C4-2B (cell line): ENCODE measurements around the gene PRPF38B.
"Not testable (repeated sequence)": the region's sequence is repeated elsewhere in the genome, so short reads cannot be mapped to it uniquely, and the experiment has no call there.

Source experiments
- H3K27ac ChIP-seq: fragments of 450-650 bp; 2 replicates; pipeline ENCODE4 v1.5.1; 2017
- CTCF ChIP-seq: fragments of 450-650 bp; conservative IDR thresholded peaks from 2 replicates; pipeline ENCODE4 v1.5.1; 2017; ENCODE audit warnings: mild to moderate bottlenecking
- ZFX ChIP-seq: fragments of 450-650 bp; IDR thresholded peaks from 2 replicates; pipeline ENCODE4 v1.6.1; 2017

Gene PRPF38B

DNA sequence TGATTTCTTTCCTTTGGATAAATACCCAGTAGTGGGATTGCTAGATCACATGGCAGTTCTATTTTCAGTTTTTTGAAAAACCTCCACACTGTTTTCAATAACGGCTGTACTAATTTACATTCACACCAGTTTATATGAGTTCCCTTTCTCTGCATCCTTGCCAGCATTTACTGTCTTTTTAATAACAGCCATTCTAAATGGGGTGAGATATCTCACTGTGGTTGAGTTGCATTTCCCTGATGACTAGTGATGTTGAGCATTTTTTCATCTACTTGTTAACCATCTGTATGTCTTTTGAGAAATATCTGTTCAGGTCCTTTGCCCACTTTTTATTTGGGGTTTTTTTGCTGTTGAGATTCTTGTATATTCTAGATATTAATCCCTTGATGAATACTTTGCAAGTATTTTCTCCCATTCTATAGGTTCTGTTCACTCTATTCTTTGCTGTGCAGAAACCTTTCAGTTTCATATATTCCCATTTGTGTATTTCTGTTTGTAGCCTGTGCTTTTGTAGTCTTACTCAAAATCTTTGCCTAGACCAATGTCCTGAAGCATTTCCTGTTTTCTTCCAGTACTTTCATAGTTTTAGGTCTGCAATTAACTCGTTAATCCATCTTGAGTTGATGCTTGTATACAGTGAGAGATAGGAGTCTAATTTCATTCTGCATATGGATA, 38.5 kb upstream of the PRPF38B start:
- no peak for TF ChIP-seq CTCF
- H3K27ac ChIP-seq, result no peak overlapping the region

- TF ChIP-seq ZFX (no peak), CTCF (no peak)
Observed at GRCh38 chr1:108657356-108658080, 34.6 kb upstream of the PRPF38B start.

GRCh38 chr1:108661030-108661609, 31.0 kb upstream of the PRPF38B start, which contains the start of gene HENMT1:
TSS of gene HENMT1 (minus strand) at chr1:108661093. CDS start at chr1:108659884, 1,209 bp downstream.
- H3K27ac ChIP-seq, result peak within 1 kb of the TSS; percentile 84
- no peak for TF ChIP-seq CTCF
- TF ChIP-seq ZFX, result peak; percentile 92

More at GRCh38 chr1:108657356-108658080, 34.6 kb upstream of the PRPF38B start:
- H3K27ac ChIP-seq, result no peak overlapping the region

DNA sequence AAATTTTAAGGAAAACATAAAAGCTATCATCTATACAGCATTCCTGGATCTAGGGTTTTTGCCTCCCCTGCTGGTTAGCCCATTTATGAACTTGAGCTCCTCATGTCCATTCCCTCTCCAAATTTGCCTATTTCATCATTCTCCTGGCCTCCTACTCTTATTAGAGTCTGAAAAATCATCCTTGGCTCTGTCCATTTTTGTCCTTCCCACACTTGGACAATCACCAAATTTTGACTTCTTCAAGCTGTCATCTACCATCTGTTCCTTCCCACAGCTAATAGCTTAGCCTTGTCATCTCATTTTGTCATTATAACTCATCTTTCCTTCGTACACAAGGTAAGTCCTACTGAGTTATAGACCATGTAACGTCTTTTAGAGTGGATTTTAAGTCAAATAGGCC, 29.0 kb upstream of the PRPF38B start:
- H3K27ac ChIP-seq, result no peak overlapping the region
- no peak for TF ChIP-seq CTCF

DNA sequence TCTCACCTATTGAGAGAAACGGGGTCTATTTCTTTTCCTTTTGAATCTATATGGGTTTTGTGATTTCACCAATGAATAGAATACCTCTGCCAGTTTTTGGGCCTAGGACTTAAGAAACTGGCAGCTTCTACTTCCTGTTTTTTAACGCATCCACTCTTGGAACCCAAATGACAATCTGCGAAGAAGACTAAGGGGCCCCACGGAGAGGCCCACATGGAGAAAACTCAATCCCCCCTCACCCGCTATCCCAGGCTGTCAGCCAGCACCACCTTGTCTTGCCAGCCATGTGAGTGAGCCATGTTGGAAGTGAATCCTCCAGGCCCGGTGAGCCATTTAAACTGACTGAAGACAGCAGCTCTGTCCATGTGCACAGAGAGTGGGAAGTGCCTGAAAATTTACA, 27.6 kb upstream of the PRPF38B start:
- H3K27ac ChIP-seq, result no peak overlapping the region
- TF ChIP-seq CTCF, result no peak
- no peak for TF ChIP-seq ZFX

GRCh38 chr1:108665067-108665466, 27.0 kb upstream of the PRPF38B start:
- H3K27ac ChIP-seq, result no peak overlapping the region
- TF ChIP-seq CTCF (no peak), ZFX (no peak)

DNA sequence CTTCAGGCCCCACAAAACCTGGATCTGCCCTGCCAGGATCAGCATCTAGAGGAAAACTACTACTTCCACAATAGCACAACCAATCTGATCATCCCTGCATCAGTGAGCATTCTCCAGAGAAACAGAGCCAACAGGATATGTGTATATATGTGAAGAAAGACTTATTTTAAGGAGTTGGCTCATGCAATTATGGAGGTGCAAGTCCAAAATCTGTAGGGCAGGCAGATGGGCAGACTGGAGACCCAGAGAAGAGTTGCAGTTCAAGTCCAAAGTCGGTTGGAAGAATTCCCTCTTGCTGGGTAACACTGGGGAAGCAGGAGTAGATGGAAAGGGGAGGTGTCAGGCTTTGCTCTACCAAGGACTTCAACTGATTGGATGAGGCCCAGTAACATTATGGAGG, 26.3 kb upstream of the PRPF38B start:
- TF ChIP-seq CTCF (no peak), ZFX (no peak)
- H3K27ac ChIP-seq, result no peak overlapping the region

DNA sequence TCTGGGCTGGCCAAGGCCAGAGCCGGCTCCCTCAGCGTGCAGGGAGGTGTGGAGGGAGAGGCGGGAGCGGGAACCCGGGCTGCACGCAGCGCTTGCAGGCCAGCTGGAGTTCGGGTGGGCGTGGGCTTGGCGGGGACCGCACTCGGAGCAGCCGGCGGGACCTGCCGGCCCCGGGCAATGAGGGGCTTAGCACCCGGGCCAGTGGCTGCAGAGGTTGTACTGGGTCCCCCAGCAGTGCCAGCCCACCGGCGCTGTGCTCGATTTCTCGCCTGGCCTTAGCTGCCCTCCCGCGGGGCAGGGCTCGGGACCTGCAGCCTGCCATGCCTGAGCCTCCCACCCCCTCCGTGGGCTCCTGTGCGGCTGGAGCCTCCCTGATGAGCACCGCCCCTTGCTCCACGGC, 24.7 kb upstream of the PRPF38B start:
- H3K27ac ChIP-seq, result not testable (repeated sequence)
